Osteoblast (primary cell): Measurements from ENCODE around the gene RASGEF1B. TPM values are rescaled to one million over a fixed set of nuclear protein-coding genes. Genes with fewer than 3 reads are reported as not detected.

ENCODE experiments used
- DNase-seq: peaks from one replicate; pipeline ENCODE4 v3.0.0; 2011; ENCODE audit warnings: low spot score, mixed read lengths; ENCODE audit not compliant: insufficient read length; ENCODE audit errors: missing footprints
- H2AFZ ChIP-seq: 2 replicates; pipeline ENCODE4 v1.6.0; 2011; ENCODE audit warnings: mild to moderate bottlenecking, low read length
- H3K27ac ChIP-seq: 2 replicates; pipeline ENCODE4 v1.5.1; 2011; ENCODE audit warnings: mild to moderate bottlenecking, low read depth, low read length, moderate library complexity
- H3K27me3 ChIP-seq: 2 replicates; pipeline ENCODE4 v1.6.0; 2012; ENCODE audit warnings: mild to moderate bottlenecking, control low read depth, inconsistent platforms, low read length, moderate library complexity; ENCODE audit not compliant: insufficient read depth
- H3K36me3 ChIP-seq: 2 replicates; pipeline ENCODE4 v1.5.1; 2011; ENCODE audit warnings: mild to moderate bottlenecking, low read length, control low read depth, moderate library complexity; ENCODE audit not compliant: insufficient read depth
- H3K4me1 ChIP-seq: 2 replicates; pipeline ENCODE4 v1.5.1; 2011; ENCODE audit warnings: mild to moderate bottlenecking, low read length, control low read depth, moderate library complexity; ENCODE audit not compliant: insufficient read depth
- H3K4me2 ChIP-seq: 2 replicates; pipeline ENCODE4 v1.6.0; 2011; ENCODE audit warnings: mild to moderate bottlenecking, low read length; ENCODE audit not compliant: insufficient read depth
- H3K4me3 ChIP-seq: fragments of 200-600 bp; sonication (generic); 3 replicates; pipeline ENCODE4 v1.5.1; 2012; ENCODE audit warnings: mild to moderate bottlenecking, low read length, inconsistent platforms; ENCODE audit not compliant: insufficient read depth
- H3K79me2 ChIP-seq: 2 replicates; pipeline ENCODE4 v1.6.0; 2012; ENCODE audit warnings: mild to moderate bottlenecking, low read length, control low read depth, inconsistent platforms; ENCODE audit not compliant: insufficient read depth
- H3K9me3 ChIP-seq: 2 replicates; pipeline ENCODE4 v1.5.1; 2011; ENCODE audit warnings: low read depth, low read length, control low read depth
- H4K20me1 ChIP-seq: 2 replicates; pipeline ENCODE4 v1.6.0; 2012; ENCODE audit warnings: mild to moderate bottlenecking, low read length, control low read depth; ENCODE audit not compliant: insufficient read depth
- CTCF ChIP-seq: IDR thresholded peaks from 2 replicates; pipeline ENCODE4 v1.5.1; 2011; ENCODE audit warnings: mild to moderate bottlenecking, low read depth, low read length, moderate library complexity; ENCODE audit errors: extremely low read depth
- total RNA-seq: library from RNA; depleted of rRNA; stranded (reverse); fragments of >200 nt; gene quantifications from 2 replicates; pipeline ENCODE4 v1.2.3, GENCODE V29; 2012

Gene RASGEF1B
- total RNA-seq, 1 donor, result 5.8 TPM

GRCh38 chr4:81465406-81466340, 6.0 kb downstream of the RASGEF1B start:
- Histone ChIP-seq H3K27me3 (peaks cover 25% of the 10 kb centered on the region), H3K9me3 (no peaks in the 10 kb centered on the region), H3K4me1 (peaks cover 5% of the 10 kb centered on the region)

GRCh38 chr4:81460834-81461233, 10.9 kb downstream of the RASGEF1B start:
- Histone ChIP-seq H4K20me1 (no peaks in the 10 kb centered on the region), H3K9me3 (no peaks in the 10 kb centered on the region), H3K4me2 (no peak overlapping the region), H3K79me2 (no peaks in the 10 kb centered on the region), H3K27ac (no peak overlapping the region), H2AFZ (no peak overlapping the region), H3K4me3 (no peak overlapping the region), H3K36me3 (no peaks in the 10 kb centered on the region), H3K27me3 (peaks cover 2% of the 10 kb centered on the region), H3K4me1 (no peaks in the 10 kb centered on the region)
- no peak for DNase-seq
- TF ChIP-seq CTCF, result no peak

More at GRCh38 chr4:81465406-81466340, 6.0 kb downstream of the RASGEF1B start:
- Histone ChIP-seq H3K79me2 (no peaks in the 10 kb centered on the region), H3K27ac (no peak overlapping the region), H2AFZ (no peak overlapping the region), H3K36me3 (no peaks in the 10 kb centered on the region), H3K4me3 (no peak overlapping the region), H4K20me1 (no peaks in the 10 kb centered on the region), H3K4me2 (no peak overlapping the region)
- no peak for DNase-seq
- TF ChIP-seq CTCF, result no peak

GRCh38 chr4:81460191-81460701, 11.5 kb downstream of the RASGEF1B start:
- Histone ChIP-seq H3K4me1 (no peaks in the 10 kb centered on the region), H3K27me3 (peaks cover 2% of the 10 kb centered on the region), H2AFZ (no peak overlapping the region), H3K9me3 (no peaks in the 10 kb centered on the region), H3K79me2 (no peaks in the 10 kb centered on the region), H3K4me3 (no peak overlapping the region), H3K36me3 (no peaks in the 10 kb centered on the region), H4K20me1 (no peaks in the 10 kb centered on the region), H3K27ac (no peak overlapping the region), H3K4me2 (no peak overlapping the region)
- no peak for DNase-seq
- no peak for TF ChIP-seq CTCF

GRCh38 chr4:81459228-81459627, 12.5 kb downstream of the RASGEF1B start:
- no peak overlapping the region for H2AFZ ChIP-seq
- TF ChIP-seq CTCF, result no peak
- no peak overlapping the region for H3K4me2 ChIP-seq
- H3K27ac ChIP-seq, result no peak overlapping the region
- no peaks in the 10 kb centered on the region for H4K20me1 ChIP-seq
- H3K4me3 ChIP-seq, result no peak overlapping the region
- no peak for DNase-seq
- H3K27me3 ChIP-seq, result peaks cover 2% of the 10 kb centered on the region
- H3K4me1 ChIP-seq, result no peaks in the 10 kb centered on the region
- H3K79me2 ChIP-seq, result no peaks in the 10 kb centered on the region
- H3K9me3 ChIP-seq, result no peaks in the 10 kb centered on the region
- H3K36me3 ChIP-seq, result no peaks in the 10 kb centered on the region
